ENCODE results near the gene PDLIM4.

Gene PDLIM4

GRCh38 chr5:132234684-132235062, 22.8 kb upstream of the PDLIM4 start:
- Histone ChIP-seq H3K27ac (ENCODE audit: low read depth, low read length) (no peak overlapping the region), H3K4me1 (ENCODE audit: control insufficient read depth in 5 of 5, insufficient read depth in 5 of 5, low read length in 5 of 5) (no peaks in the 10 kb centered on the region), H3K9ac (ENCODE audit: low read length in 5 of 5) (no peak overlapping the region), H3K4me3 (ENCODE audit: low read depth in 1 of 5, low read length in 5 of 5) (no peak overlapping the region), H3K27me3 (ENCODE audit: control insufficient read depth in 5 of 5, insufficient read depth in 4 of 5, low read length in 5 of 5) (no peaks in the 10 kb centered on the region), H3K36me3 (ENCODE audit: control insufficient read depth in 5 of 5, insufficient read depth in 5 of 5, low read length in 5 of 5) (no peaks in the 10 kb centered on the region), H3K9me3 (ENCODE audit: control insufficient read depth in 5 of 5, low read length in 5 of 5) (no peaks in the 10 kb centered on the region)

GRCh38 chr5:132235340-132235739, 22.2 kb upstream of the PDLIM4 start:
- H3K27me3 ChIP-seq (ENCODE audit: control insufficient read depth in 5 of 5, insufficient read depth in 4 of 5, low read length in 5 of 5) = no peaks in the 10 kb centered on the region
- no peak overlapping the region for H3K4me3 ChIP-seq (ENCODE audit: low read depth in 1 of 5, low read length in 5 of 5)
- H3K36me3 ChIP-seq (ENCODE audit: control insufficient read depth in 5 of 5, insufficient read depth in 5 of 5, low read length in 5 of 5) = no peaks in the 10 kb centered on the region
- H3K4me1 ChIP-seq (ENCODE audit: control insufficient read depth in 5 of 5, insufficient read depth in 5 of 5, low read length in 5 of 5) = no peaks in the 10 kb centered on the region
- H3K9me3 ChIP-seq (ENCODE audit: control insufficient read depth in 5 of 5, low read length in 5 of 5) = no peaks in the 10 kb centered on the region
- no peak overlapping the region for H3K27ac ChIP-seq (ENCODE audit: low read depth, low read length)
- no peak overlapping the region for H3K9ac ChIP-seq (ENCODE audit: low read length in 5 of 5)

- Histone ChIP-seq H3K9me3 (ENCODE audit: control insufficient read depth in 5 of 5, low read length in 5 of 5) (peaks cover 0 to 3% (median 0%) of the 10 kb centered on the region in 5 donors), H3K9ac (ENCODE audit: low read length in 5 of 5) (no peak overlapping the region), H3K36me3 (ENCODE audit: control insufficient read depth in 5 of 5, insufficient read depth in 5 of 5, low read length in 5 of 5) (no peaks in the 10 kb centered on the region), H3K27me3 (ENCODE audit: control insufficient read depth in 5 of 5, insufficient read depth in 4 of 5, low read length in 5 of 5) (no peaks in the 10 kb centered on the region), H3K4me3 (ENCODE audit: low read depth in 1 of 5, low read length in 5 of 5) (no peak overlapping the region), H3K4me1 (ENCODE audit: control insufficient read depth in 5 of 5, insufficient read depth in 5 of 5, low read length in 5 of 5) (no peaks in the 10 kb centered on the region), H3K27ac (ENCODE audit: low read depth, low read length) (no peak overlapping the region)
Observed at GRCh38 chr5:132237141-132237540, 20.4 kb upstream of the PDLIM4 start.

- Histone ChIP-seq H3K36me3 (ENCODE audit: control insufficient read depth in 5 of 5, insufficient read depth in 5 of 5, low read length in 5 of 5) (no peaks in the 10 kb centered on the region), H3K4me3 (ENCODE audit: low read depth in 1 of 5, low read length in 5 of 5) (no peak overlapping the region), H3K27me3 (ENCODE audit: control insufficient read depth in 5 of 5, insufficient read depth in 4 of 5, low read length in 5 of 5) (no peaks in the 10 kb centered on the region), H3K27ac (ENCODE audit: low read depth, low read length) (no peak overlapping the region), H3K9me3 (ENCODE audit: control insufficient read depth in 5 of 5, low read length in 5 of 5) (peaks cover 0 to 3% (median 0%) of the 10 kb centered on the region in 5 donors), H3K9ac (ENCODE audit: low read length in 5 of 5) (no peak overlapping the region), H3K4me1 (ENCODE audit: control insufficient read depth in 5 of 5, insufficient read depth in 5 of 5, low read length in 5 of 5) (no peaks in the 10 kb centered on the region)
Observed at GRCh38 chr5:132237670-132238069, 19.8 kb upstream of the PDLIM4 start.

- H3K9me3 ChIP-seq (ENCODE audit: control insufficient read depth in 5 of 5, low read length in 5 of 5) = peaks cover 0 to 3% (median 0%) of the 10 kb centered on the region in 5 donors
- no peaks in the 10 kb centered on the region for H3K27me3 ChIP-seq (ENCODE audit: control insufficient read depth in 5 of 5, insufficient read depth in 4 of 5, low read length in 5 of 5)
- H3K4me3 ChIP-seq (ENCODE audit: low read depth in 1 of 5, low read length in 5 of 5) = no peak overlapping the region
- no peaks in the 10 kb centered on the region for H3K36me3 ChIP-seq (ENCODE audit: control insufficient read depth in 5 of 5, insufficient read depth in 5 of 5, low read length in 5 of 5)
- H3K4me1 ChIP-seq (ENCODE audit: control insufficient read depth in 5 of 5, insufficient read depth in 5 of 5, low read length in 5 of 5) = no peaks in the 10 kb centered on the region
- no peak overlapping the region for H3K9ac ChIP-seq (ENCODE audit: low read length in 5 of 5)
- no peak overlapping the region for H3K27ac ChIP-seq (ENCODE audit: low read depth, low read length)
Observed at GRCh38 chr5:132238169-132238744, 19.2 kb upstream of the PDLIM4 start.

GRCh38 chr5:132238901-132239500, 18.5 kb upstream of the PDLIM4 start:
- Histone ChIP-seq H3K9me3 (ENCODE audit: control insufficient read depth in 5 of 5, low read length in 5 of 5) (peaks cover 0 to 9% (median 3%) of the 10 kb centered on the region in 5 donors), H3K4me1 (ENCODE audit: control insufficient read depth in 5 of 5, insufficient read depth in 5 of 5, low read length in 5 of 5) (no peaks in the 10 kb centered on the region), H3K9ac (ENCODE audit: low read length in 5 of 5) (no peak overlapping the region), H3K36me3 (ENCODE audit: control insufficient read depth in 5 of 5, insufficient read depth in 5 of 5, low read length in 5 of 5) (no peaks in the 10 kb centered on the region), H3K4me3 (ENCODE audit: low read depth in 1 of 5, low read length in 5 of 5) (no peak overlapping the region), H3K27me3 (ENCODE audit: control insufficient read depth in 5 of 5, insufficient read depth in 4 of 5, low read length in 5 of 5) (no peaks in the 10 kb centered on the region), H3K27ac (ENCODE audit: low read depth, low read length) (no peak overlapping the region)

GRCh38 chr5:132239776-132240175, 17.7 kb upstream of the PDLIM4 start:
- H3K4me1 ChIP-seq (ENCODE audit: control insufficient read depth in 5 of 5, insufficient read depth in 5 of 5, low read length in 5 of 5) = no peaks in the 10 kb centered on the region
- H3K27ac ChIP-seq (ENCODE audit: low read depth, low read length) = no peak overlapping the region
- no peak overlapping the region for H3K4me3 ChIP-seq (ENCODE audit: low read depth in 1 of 5, low read length in 5 of 5)
- no peaks in the 10 kb centered on the region for H3K36me3 ChIP-seq (ENCODE audit: control insufficient read depth in 5 of 5, insufficient read depth in 5 of 5, low read length in 5 of 5)
- peaks cover 0 to 17% (median 5%) of the 10 kb centered on the region in 5 donors for H3K9me3 ChIP-seq (ENCODE audit: control insufficient read depth in 5 of 5, low read length in 5 of 5)
- H3K9ac ChIP-seq (ENCODE audit: low read length in 5 of 5) = no peak overlapping the region
- H3K27me3 ChIP-seq (ENCODE audit: control insufficient read depth in 5 of 5, insufficient read depth in 4 of 5, low read length in 5 of 5) = no peaks in the 10 kb centered on the region

GRCh38 chr5:132243366-132243977, 14.0 kb upstream of the PDLIM4 start:
- no peak overlapping the region for H3K9ac ChIP-seq (ENCODE audit: low read length in 5 of 5)
- no peaks in the 10 kb centered on the region for H3K27me3 ChIP-seq (ENCODE audit: control insufficient read depth in 5 of 5, insufficient read depth in 4 of 5, low read length in 5 of 5)
- H3K4me1 ChIP-seq (ENCODE audit: control insufficient read depth in 5 of 5, insufficient read depth in 5 of 5, low read length in 5 of 5) = no peaks in the 10 kb centered on the region
- H3K36me3 ChIP-seq (ENCODE audit: control insufficient read depth in 5 of 5, insufficient read depth in 5 of 5, low read length in 5 of 5) = no peaks in the 10 kb centered on the region
- H3K4me3 ChIP-seq (ENCODE audit: low read depth in 1 of 5, low read length in 5 of 5) = no peak overlapping the region
- H3K9me3 ChIP-seq (ENCODE audit: control insufficient read depth in 5 of 5, low read length in 5 of 5) = peaks cover 0 to 26% (median 13%) of the 10 kb centered on the region in 5 donors
- H3K27ac ChIP-seq (ENCODE audit: low read depth, low read length) = no peak overlapping the region

- no peak overlapping the region for H3K4me3 ChIP-seq (ENCODE audit: low read depth in 1 of 5, low read length in 5 of 5)
- no peaks in the 10 kb centered on the region for H3K36me3 ChIP-seq (ENCODE audit: control insufficient read depth in 5 of 5, insufficient read depth in 5 of 5, low read length in 5 of 5)
- H3K9ac ChIP-seq (ENCODE audit: low read length in 5 of 5) = no peak overlapping the region
- H3K4me1 ChIP-seq (ENCODE audit: control insufficient read depth in 5 of 5, insufficient read depth in 5 of 5, low read length in 5 of 5) = no peaks in the 10 kb centered on the region
- H3K9me3 ChIP-seq (ENCODE audit: control insufficient read depth in 5 of 5, low read length in 5 of 5) = peaks cover 0 to 26% (median 13%) of the 10 kb centered on the region in 5 donors
- H3K27me3 ChIP-seq (ENCODE audit: control insufficient read depth in 5 of 5, insufficient read depth in 4 of 5, low read length in 5 of 5) = no peaks in the 10 kb centered on the region
- no peak overlapping the region for H3K27ac ChIP-seq (ENCODE audit: low read depth, low read length)
Observed at GRCh38 chr5:132245593-132245992, 11.9 kb upstream of the PDLIM4 start.

- peaks cover 0 to 23% (median 13%) of the 10 kb centered on the region in 5 donors for H3K9me3 ChIP-seq (ENCODE audit: control insufficient read depth in 5 of 5, low read length in 5 of 5)
- no peak overlapping the region for H3K4me3 ChIP-seq (ENCODE audit: low read depth in 1 of 5, low read length in 5 of 5)
- H3K4me1 ChIP-seq (ENCODE audit: control insufficient read depth in 5 of 5, insufficient read depth in 5 of 5, low read length in 5 of 5) = no peaks in the 10 kb centered on the region
- H3K27me3 ChIP-seq (ENCODE audit: control insufficient read depth in 5 of 5, insufficient read depth in 4 of 5, low read length in 5 of 5) = no peaks in the 10 kb centered on the region
- H3K27ac ChIP-seq (ENCODE audit: low read depth, low read length) = no peak overlapping the region
- no peak overlapping the region for H3K9ac ChIP-seq (ENCODE audit: low read length in 5 of 5)
- no peaks in the 10 kb centered on the region for H3K36me3 ChIP-seq (ENCODE audit: control insufficient read depth in 5 of 5, insufficient read depth in 5 of 5, low read length in 5 of 5)
Observed at GRCh38 chr5:132246806-132247205, 10.7 kb upstream of the PDLIM4 start.
